Peyer's patch (tissue), 4 donors: ENCODE measurements around the gene USP9X.

Experiments
- POLR2A ChIP-seq, 2 donors: fragments of 450-650 bp; IDR thresholded peaks; one replicate each; pipeline ENCODE4 v1.5.1; 2017; ENCODE audit warnings: antibody characterized with exemption in 2 of 2, mild to moderate bottlenecking in 2 of 2, moderate library complexity in 2 of 2
- TF ChIP-seq, protein P1 (sequence below), 6 experiments: fragments of 450-650 bp in 4 of 6; fragments of 200-600 bp in 2 of 6; sonication (generic) in 1 of 6; IDR thresholded peaks; one replicate each; pipeline ENCODE4 v1.5.1; 2017 to 2019; ENCODE audit warnings: antibody characterized with exemption in 6 of 6, mild to moderate bottlenecking in 3 of 6, moderate library complexity in 1 of 6

- TF ChIP-seq, protein P1, sequence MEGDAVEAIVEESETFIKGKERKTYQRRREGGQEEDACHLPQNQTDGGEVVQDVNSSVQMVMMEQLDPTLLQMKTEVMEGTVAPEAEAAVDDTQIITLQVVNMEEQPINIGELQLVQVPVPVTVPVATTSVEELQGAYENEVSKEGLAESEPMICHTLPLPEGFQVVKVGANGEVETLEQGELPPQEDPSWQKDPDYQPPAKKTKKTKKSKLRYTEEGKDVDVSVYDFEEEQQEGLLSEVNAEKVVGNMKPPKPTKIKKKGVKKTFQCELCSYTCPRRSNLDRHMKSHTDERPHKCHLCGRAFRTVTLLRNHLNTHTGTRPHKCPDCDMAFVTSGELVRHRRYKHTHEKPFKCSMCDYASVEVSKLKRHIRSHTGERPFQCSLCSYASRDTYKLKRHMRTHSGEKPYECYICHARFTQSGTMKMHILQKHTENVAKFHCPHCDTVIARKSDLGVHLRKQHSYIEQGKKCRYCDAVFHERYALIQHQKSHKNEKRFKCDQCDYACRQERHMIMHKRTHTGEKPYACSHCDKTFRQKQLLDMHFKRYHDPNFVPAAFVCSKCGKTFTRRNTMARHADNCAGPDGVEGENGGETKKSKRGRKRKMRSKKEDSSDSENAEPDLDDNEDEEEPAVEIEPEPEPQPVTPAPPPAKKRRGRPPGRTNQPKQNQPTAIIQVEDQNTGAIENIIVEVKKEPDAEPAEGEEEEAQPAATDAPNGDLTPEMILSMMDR (IDR thresholded peaks at IDR 0.05) = no peak
- no peak for TF ChIP-seq POLR2A (IDR thresholded peaks at IDR 0.05)
Measured at GRCh38 chrX:41064018-41064417, 21.2 kb upstream of the USP9X start.
